CD8-positive, alpha-beta memory T cell (primary cell): Measurements from ENCODE around the gene KIFAP3. TPM values are rescaled to one million over a fixed set of nuclear protein-coding genes. Genes with fewer than 3 reads are reported as not detected.
"Not testable (repeated sequence)": the region's sequence is repeated elsewhere in the genome, so short reads cannot be mapped to it uniquely, and the experiment has no call there.

Experiments
- CTCF ChIA-PET: fragments of 350-600 bp; sonication (Branson Sonifier 250); formaldehyde crosslinking; loops from one replicate; lab custom pipeline; 2021; ENCODE audit warnings: antibody characterized with exemption; lab: Charles Lee
- POLR2A ChIA-PET: fragments of 350-600 bp; sonication (Branson Sonifier 250); formaldehyde crosslinking; loops from one replicate; lab custom pipeline; 2021; ENCODE audit warnings: antibody characterized with exemption; lab: Charles Lee
- DNase-seq, 5 donors: peaks; one replicate each; pipeline versions ENCODE4 v3.0.0 to v3.0.0-alpha.2; 2020 to 2022; ENCODE audit warnings: mixed read lengths in 1 of 5
- H3K27ac ChIP-seq: one replicate; pipeline ENCODE4 v1.7.0; 2013; ENCODE audit warnings: low read depth, mild to moderate bottlenecking, low read length, moderate library complexity
- H3K27me3 ChIP-seq: 2 replicates; pipeline ENCODE4 v1.7.0; 2013; ENCODE audit warnings: low read length, mild to moderate bottlenecking; ENCODE audit not compliant: insufficient read depth, poor library complexity, severe bottlenecking
- H3K36me3 ChIP-seq: 2 replicates; pipeline ENCODE4 v1.7.0; 2013; ENCODE audit warnings: mild to moderate bottlenecking, low read length, moderate library complexity; ENCODE audit not compliant: insufficient read depth
- H3K4me1 ChIP-seq: 2 replicates; pipeline ENCODE4 v1.7.0; 2013; ENCODE audit warnings: mild to moderate bottlenecking, low read length, moderate library complexity; ENCODE audit not compliant: insufficient read depth
- H3K4me3 ChIP-seq: 2 replicates; pipeline ENCODE4 v1.7.0; 2013; ENCODE audit warnings: mild to moderate bottlenecking, low read length
- H3K9me3 ChIP-seq: 2 replicates; pipeline ENCODE4 v1.7.0; 2013; ENCODE audit warnings: mild to moderate bottlenecking, low read length
- H3K27ac Mint-ChIP-seq, 8 donors: one replicate each; pipeline ENCODE4 v1.8.0; 2020 to 2021; ENCODE audit warnings: mixed read lengths in 8 of 8, mild to moderate bottlenecking in 6 of 8, inconsistent platforms in 3 of 8, moderate library complexity in 3 of 8
- H3K27me3 Mint-ChIP-seq, 2 donors: one replicate each; pipeline ENCODE4 v1.8.0; 2020 to 2021; ENCODE audit warnings: mixed read lengths in 2 of 2, mild to moderate bottlenecking in 1 of 2, moderate library complexity in 1 of 2
- H3K36me3 Mint-ChIP-seq, 3 donors: one replicate each; pipeline ENCODE4 v1.8.0; 2020 to 2021; ENCODE audit warnings: mixed read lengths in 3 of 3, inconsistent platforms in 1 of 3, mild to moderate bottlenecking in 1 of 3
- H3K4me1 Mint-ChIP-seq, 3 donors: one replicate each; pipeline ENCODE4 v1.8.0; 2020 to 2021; ENCODE audit warnings: mixed read lengths in 3 of 3, inconsistent platforms in 1 of 3, mild to moderate bottlenecking in 1 of 3
- H3K4me3 Mint-ChIP-seq, 7 donors: one replicate each; pipeline ENCODE4 v1.8.0; 2020 to 2021; ENCODE audit warnings: mixed read lengths in 7 of 7, mild to moderate bottlenecking in 6 of 7, moderate library complexity in 4 of 7, inconsistent platforms in 2 of 7
- H3K9me3 Mint-ChIP-seq, 5 donors: one replicate each; pipeline ENCODE4 v1.8.0; 2020 to 2022; ENCODE audit warnings: mixed read lengths in 5 of 5, mild to moderate bottlenecking in 3 of 5, moderate library complexity in 2 of 5, inconsistent platforms in 1 of 5
- polyA plus RNA-seq: library from polyadenylated mRNA; unstranded; fragments of 300-500 nt; fragmentation: Illumina TruSeq; gene quantifications from one replicate; pipeline ENCODE4 v1.2.3, GENCODE V29; 2021
- total RNA-seq, 2 experiments: library from RNA; stranded (reverse); gene quantifications; one replicate each; pipeline ENCODE4 v1.2.3, GENCODE V29; 2021

The KIFAP3 gene
- total and polyA plus RNA-seq, 3 experiments from 2014 or later = 17.4 to 23.8 (median 23.2) TPM

- H3K27me3 ChIP-seq, H3K27me3 Mint-ChIP-seq, H3K27ac ChIP-seq, POLR2A ChIA-PET, H3K27ac Mint-ChIP-seq, H3K4me3 Mint-ChIP-seq, DNase-seq, H3K36me3 ChIP-seq, CTCF ChIA-PET, H3K4me3 ChIP-seq, H3K4me1 ChIP-seq, H3K9me3 Mint-ChIP-seq, H3K9me3 ChIP-seq: not testable (repeated sequence)
- peaks cover 2 to 20% (median 7%) of the 10 kb centered on the region in 3 donors for H3K36me3 Mint-ChIP-seq
- peaks cover 23 to 46% (median 42%) of the 10 kb centered on the region in 3 donors for H3K4me1 Mint-ChIP-seq
These were observed 12.8 kb downstream of the KIFAP3 start for GRCh38 chr1:170061676-170062075.

- H3K9me3 ChIP-seq, H3K4me1 ChIP-seq, DNase-seq, H3K36me3 ChIP-seq, CTCF ChIA-PET, H3K9me3 Mint-ChIP-seq, H3K27me3 ChIP-seq, H3K4me3 Mint-ChIP-seq, POLR2A ChIA-PET, H3K27me3 Mint-ChIP-seq, H3K27ac ChIP-seq, H3K4me3 ChIP-seq: not testable (repeated sequence)
- Mint-ChIP-seq H3K4me1 (peaks cover 25 to 47% (median 39%) of the 10 kb centered on the region in 3 donors), H3K27ac (peak overlapping the region in 1 of 8 donors; percentile 30), H3K36me3 (peaks cover 5 to 24% (median 10%) of the 10 kb centered on the region in 3 donors)
These were observed 14.4 kb downstream of the KIFAP3 start for GRCh38 chr1:170060015-170060520.

- H3K36me3 ChIP-seq = no peaks in the 10 kb centered on the region
- ChIA-PET CTCF (no interaction called here), POLR2A (no interaction called here)
- no peaks in the 10 kb centered on the region for H3K27me3 ChIP-seq
- Mint-ChIP-seq H3K9me3 (peaks cover 0 to 7% (median 0%) of the 10 kb centered on the region in 5 donors), H3K27ac (peak overlapping the region in 1 of 8 donors; percentile 57), H3K27me3 (no peaks in the 10 kb centered on the region), H3K4me1 (peaks cover 19 to 34% (median 33%) of the 10 kb centered on the region in 3 donors), H3K4me3 (no peak overlapping the region), H3K36me3 (peaks cover 44 to 90% (median 54%) of the 10 kb centered on the region in 3 donors)
- H3K4me1 ChIP-seq = no peaks in the 10 kb centered on the region
- H3K9me3 ChIP-seq = no peaks in the 10 kb centered on the region
- no peak overlapping the region for H3K4me3 ChIP-seq
- no peak overlapping the region for H3K27ac ChIP-seq
- no peak for DNase-seq
These were observed 25.2 kb downstream of the KIFAP3 start for GRCh38 chr1:170049176-170049800.

GRCh38 chr1:170048515-170048914 lies 26.0 kb downstream of the KIFAP3 start:
- ChIA-PET CTCF (no interaction called here), POLR2A (no interaction called here)
- DNase-seq = no peak
- Mint-ChIP-seq H3K4me3 (no peak overlapping the region), H3K9me3 (peaks cover 0 to 7% (median 0%) of the 10 kb centered on the region in 5 donors), H3K27ac (peak overlapping the region in 1 of 8 donors; percentile 54), H3K36me3 (peaks cover 41 to 89% (median 46%) of the 10 kb centered on the region in 3 donors), H3K27me3 (no peaks in the 10 kb centered on the region), H3K4me1 (peaks cover 15 to 27% (median 25%) of the 10 kb centered on the region in 3 donors)
- Histone ChIP-seq H3K27ac (no peak overlapping the region), H3K4me3 (no peak overlapping the region), H3K27me3 (no peaks in the 10 kb centered on the region), H3K9me3 (no peaks in the 10 kb centered on the region), H3K36me3 (no peaks in the 10 kb centered on the region), H3K4me1 (no peaks in the 10 kb centered on the region)

- Mint-ChIP-seq H3K27me3 (no peaks in the 10 kb centered on the region), H3K9me3 (no peaks in the 10 kb centered on the region), H3K36me3 (peaks cover 15 to 74% (median 29%) of the 10 kb centered on the region in 3 donors), H3K4me1 (peaks cover 0 to 3% (median 0%) of the 10 kb centered on the region in 3 donors), H3K4me3 (no peak overlapping the region), H3K27ac (no peak overlapping the region)
- Histone ChIP-seq H3K27ac (no peak overlapping the region), H3K4me1 (no peaks in the 10 kb centered on the region), H3K4me3 (no peak overlapping the region), H3K9me3 (no peaks in the 10 kb centered on the region), H3K36me3 (no peaks in the 10 kb centered on the region), H3K27me3 (no peaks in the 10 kb centered on the region)
- no peak for DNase-seq
- ChIA-PET CTCF (no interaction called here), POLR2A (no interaction called here)
These were observed 30.3 kb downstream of the KIFAP3 start for GRCh38 chr1:170044187-170044586.

GRCh38 chr1:170041423-170042192 lies 32.9 kb downstream of the KIFAP3 start:
- POLR2A ChIA-PET = no interaction called here
- Mint-ChIP-seq H3K36me3 (peaks cover 10 to 77% (median 31%) of the 10 kb centered on the region in 3 donors), H3K4me1 (no peaks in the 10 kb centered on the region), H3K4me3 (no peak overlapping the region), H3K27ac (peak overlapping the region in 1 of 8 donors; percentile 39), H3K27me3 (no peaks in the 10 kb centered on the region), H3K9me3 (no peaks in the 10 kb centered on the region)
- no peak for DNase-seq
- H3K4me1 ChIP-seq = no peaks in the 10 kb centered on the region
- H3K36me3 ChIP-seq = no peaks in the 10 kb centered on the region
- no peak overlapping the region for H3K27ac ChIP-seq
- no peaks in the 10 kb centered on the region for H3K27me3 ChIP-seq
- CTCF ChIA-PET = no interaction called here
- no peaks in the 10 kb centered on the region for H3K9me3 ChIP-seq
- no peak overlapping the region for H3K4me3 ChIP-seq

GRCh38 chr1:170032531-170033280 lies 41.8 kb downstream of the KIFAP3 start:
- Mint-ChIP-seq H3K27ac (no peak overlapping the region), H3K4me1 (peaks cover 0 to 7% (median 2%) of the 10 kb centered on the region in 3 donors), H3K9me3 (peaks cover 0 to 3% (median 3%) of the 10 kb centered on the region in 5 donors), H3K36me3 (peaks cover 11 to 43% (median 23%) of the 10 kb centered on the region in 3 donors), H3K4me3 (no peak overlapping the region), H3K27me3 (no peaks in the 10 kb centered on the region)
- peaks cover under 1% of the 10 kb centered on the region for H3K36me3 ChIP-seq
- ChIA-PET CTCF (interaction anchor here (0.9 kb wide), 1 partner anchor 42 kb away, joined by 3 read pairs; the partner anchor contains the start of gene KIFAP3), POLR2A (no interaction called here)
- no peaks in the 10 kb centered on the region for H3K4me1 ChIP-seq
- no peaks in the 10 kb centered on the region for H3K9me3 ChIP-seq
- H3K27me3 ChIP-seq = no peaks in the 10 kb centered on the region
- no peak overlapping the region for H3K4me3 ChIP-seq
- DNase-seq = no peak
- no peak overlapping the region for H3K27ac ChIP-seq
